Measurements from ENCODE around the gene SLC38A7.

DNA sequence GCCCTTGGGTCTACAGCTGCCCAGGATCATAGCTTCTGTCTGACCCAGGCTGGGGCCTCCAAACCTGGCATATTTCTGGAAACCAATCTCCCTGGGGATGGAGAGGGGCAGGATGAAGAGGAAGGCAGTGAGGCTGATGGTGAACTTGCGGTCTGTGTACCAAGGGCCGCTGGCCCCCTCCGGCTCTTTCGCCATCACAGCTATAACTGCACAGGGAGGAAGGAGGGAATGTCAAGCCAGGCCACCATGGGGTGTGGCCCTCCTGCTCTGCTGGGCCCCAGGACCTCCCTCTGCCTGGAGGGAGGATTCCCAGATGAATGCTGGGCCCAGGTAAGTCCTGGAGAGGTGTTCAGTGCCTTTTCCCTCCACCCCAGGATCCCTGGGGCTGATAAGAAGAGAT lies 6.3 kb downstream of the SLC38A7 start:
- TF ChIP-seq, protein P1, sequence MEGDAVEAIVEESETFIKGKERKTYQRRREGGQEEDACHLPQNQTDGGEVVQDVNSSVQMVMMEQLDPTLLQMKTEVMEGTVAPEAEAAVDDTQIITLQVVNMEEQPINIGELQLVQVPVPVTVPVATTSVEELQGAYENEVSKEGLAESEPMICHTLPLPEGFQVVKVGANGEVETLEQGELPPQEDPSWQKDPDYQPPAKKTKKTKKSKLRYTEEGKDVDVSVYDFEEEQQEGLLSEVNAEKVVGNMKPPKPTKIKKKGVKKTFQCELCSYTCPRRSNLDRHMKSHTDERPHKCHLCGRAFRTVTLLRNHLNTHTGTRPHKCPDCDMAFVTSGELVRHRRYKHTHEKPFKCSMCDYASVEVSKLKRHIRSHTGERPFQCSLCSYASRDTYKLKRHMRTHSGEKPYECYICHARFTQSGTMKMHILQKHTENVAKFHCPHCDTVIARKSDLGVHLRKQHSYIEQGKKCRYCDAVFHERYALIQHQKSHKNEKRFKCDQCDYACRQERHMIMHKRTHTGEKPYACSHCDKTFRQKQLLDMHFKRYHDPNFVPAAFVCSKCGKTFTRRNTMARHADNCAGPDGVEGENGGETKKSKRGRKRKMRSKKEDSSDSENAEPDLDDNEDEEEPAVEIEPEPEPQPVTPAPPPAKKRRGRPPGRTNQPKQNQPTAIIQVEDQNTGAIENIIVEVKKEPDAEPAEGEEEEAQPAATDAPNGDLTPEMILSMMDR (IDR thresholded peaks at IDR 0.05): no peak
- no peak for TF ChIP-seq POLR2A (IDR thresholded peaks at IDR 0.05)
